ENCODE data around the gene NFIX.

The NFIX gene

GRCh38 chr19:13133241-13133870, 138.1 kb downstream of the NFIX start:
- H3K4me1 ChIP-seq (ENCODE audit: insufficient read depth, low read length): no peaks in the 10 kb centered on the region

DNA sequence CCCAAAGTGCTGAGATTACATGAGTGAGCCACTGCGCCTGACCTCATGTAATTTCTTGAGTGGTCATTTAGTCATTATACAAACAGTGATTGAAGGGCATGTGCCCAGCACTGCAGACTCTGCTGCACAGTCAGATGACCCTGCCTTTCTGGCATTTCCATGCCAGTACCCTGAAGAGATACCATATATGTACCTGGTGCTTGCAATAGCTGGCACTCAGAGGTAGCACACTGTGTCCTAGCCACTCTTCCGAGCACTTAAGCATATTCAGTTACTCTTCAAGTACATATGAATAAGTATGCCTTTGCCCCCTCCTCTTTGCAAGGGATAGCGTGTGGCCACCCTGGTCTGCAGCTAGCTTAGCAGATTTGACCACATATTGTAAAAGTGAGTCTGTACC, 139.4 kb downstream of the NFIX start:
- Histone ChIP-seq H3K9ac (ENCODE audit: low read depth, low read length) (no peak overlapping the region), H3K4me1 (ENCODE audit: insufficient read depth, low read length) (no peaks in the 10 kb centered on the region), H3K9me3 (ENCODE audit: control insufficient read depth, insufficient read depth, low read length) (no peaks in the 10 kb centered on the region), H3K36me3 (ENCODE audit: insufficient read depth, low read length) (peaks cover 15% of the 10 kb centered on the region)

More at GRCh38 chr19:13133241-13133870, 138.1 kb downstream of the NFIX start:
- peaks cover 15% of the 10 kb centered on the region for H3K36me3 ChIP-seq (ENCODE audit: insufficient read depth, low read length)
- no peak overlapping the region for H3K9ac ChIP-seq (ENCODE audit: low read depth, low read length)
- H3K9me3 ChIP-seq (ENCODE audit: control insufficient read depth, insufficient read depth, low read length): no peaks in the 10 kb centered on the region

DNA sequence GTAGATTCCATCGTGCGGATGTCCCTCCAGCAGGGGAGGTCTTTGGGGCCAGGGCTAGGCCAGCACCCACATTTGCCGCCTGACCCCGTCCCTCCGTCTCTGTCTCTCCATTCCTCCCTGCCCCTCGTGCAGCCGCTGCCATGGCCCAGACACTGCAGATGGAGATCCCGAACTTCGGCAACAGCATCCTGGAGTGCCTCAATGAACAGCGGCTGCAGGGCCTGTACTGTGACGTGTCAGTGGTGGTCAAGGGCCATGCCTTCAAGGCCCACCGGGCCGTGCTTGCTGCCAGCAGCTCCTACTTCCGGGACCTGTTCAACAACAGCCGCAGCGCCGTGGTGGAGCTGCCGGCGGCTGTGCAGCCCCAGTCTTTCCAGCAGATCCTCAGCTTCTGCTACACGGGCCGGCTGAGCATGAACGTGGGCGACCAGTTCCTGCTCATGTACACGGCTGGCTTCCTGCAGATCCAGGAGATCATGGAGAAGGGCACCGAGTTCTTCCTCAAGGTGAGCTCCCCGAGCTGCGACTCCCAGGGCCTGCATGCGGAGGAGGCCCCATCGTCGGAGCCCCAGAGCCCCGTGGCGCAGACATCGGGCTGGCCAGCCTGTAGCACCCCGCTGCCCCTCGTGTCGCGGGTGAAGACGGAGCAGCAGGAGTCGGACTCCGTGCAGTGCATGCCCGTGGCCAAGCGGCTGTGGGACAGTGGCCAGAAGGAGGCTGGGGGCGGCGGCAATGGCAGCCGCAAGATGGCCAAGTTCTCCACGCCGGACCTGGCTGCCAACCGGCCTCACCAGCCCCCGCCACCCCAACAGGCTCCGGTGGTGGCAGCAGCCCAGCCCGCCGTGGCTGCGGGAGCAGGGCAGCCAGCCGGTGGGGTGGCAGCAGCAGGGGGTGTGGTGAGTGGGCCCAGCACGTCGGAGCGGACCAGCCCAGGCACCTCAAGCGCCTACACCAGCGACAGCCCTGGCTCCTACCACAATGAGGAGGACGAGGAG, 140.1 kb downstream of the NFIX start:
- H3K4me1 ChIP-seq (ENCODE audit: insufficient read depth, low read length): no peaks in the 10 kb centered on the region
- H3K9ac ChIP-seq (ENCODE audit: low read depth, low read length): no peak overlapping the region
- no peaks in the 10 kb centered on the region for H3K9me3 ChIP-seq (ENCODE audit: control insufficient read depth, insufficient read depth, low read length)
- peaks cover 15% of the 10 kb centered on the region for H3K36me3 ChIP-seq (ENCODE audit: insufficient read depth, low read length)

GRCh38 chr19:13137290-13137794, 142.1 kb downstream of the NFIX start:
- H3K4me1 ChIP-seq (ENCODE audit: insufficient read depth, low read length): no peaks in the 10 kb centered on the region
- H3K9ac ChIP-seq (ENCODE audit: low read depth, low read length): no peak overlapping the region
- no peaks in the 10 kb centered on the region for H3K9me3 ChIP-seq (ENCODE audit: control insufficient read depth, insufficient read depth, low read length)
- peaks cover 15% of the 10 kb centered on the region for H3K36me3 ChIP-seq (ENCODE audit: insufficient read depth, low read length)

DNA sequence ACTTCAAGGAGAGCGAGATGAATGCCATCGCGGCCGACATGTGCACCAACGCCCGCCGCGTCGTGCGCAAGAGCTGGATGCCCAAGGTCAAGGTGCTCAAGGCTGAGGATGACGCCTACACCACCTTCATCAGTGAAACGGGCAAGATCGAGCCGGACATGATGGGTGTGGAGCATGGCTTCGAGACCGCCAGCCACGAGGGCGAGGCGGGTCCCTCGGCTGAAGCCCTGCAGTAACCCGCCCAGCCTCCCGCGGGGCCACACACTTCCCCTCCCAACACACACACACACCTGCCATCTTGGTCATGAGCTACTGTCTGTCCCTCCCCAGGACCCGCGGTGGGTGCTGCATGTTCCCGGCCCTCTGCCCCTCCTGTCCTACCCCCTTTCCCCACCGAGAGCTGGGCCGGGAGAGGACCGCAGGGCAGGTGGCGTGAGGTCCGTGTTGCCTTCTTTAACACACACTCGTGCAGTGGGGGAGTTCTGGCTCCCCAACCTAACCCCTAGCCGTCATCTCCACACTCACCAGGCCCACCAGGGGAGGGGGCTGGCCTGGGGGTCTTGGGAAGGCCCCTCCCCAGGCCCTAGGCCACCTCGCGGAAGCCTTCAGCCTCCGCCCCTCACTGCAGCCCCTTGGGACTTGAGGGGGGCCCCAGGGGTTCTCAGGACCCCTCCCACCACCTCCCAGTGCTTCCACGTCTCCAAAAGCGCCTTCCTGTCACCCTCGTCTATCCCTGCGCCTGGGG, 143.1 kb downstream of the NFIX start:
- H3K36me3 ChIP-seq (ENCODE audit: insufficient read depth, low read length): peaks cover 15% of the 10 kb centered on the region
- no peak overlapping the region for H3K9ac ChIP-seq (ENCODE audit: low read depth, low read length)
- H3K9me3 ChIP-seq (ENCODE audit: control insufficient read depth, insufficient read depth, low read length): no peaks in the 10 kb centered on the region
- no peaks in the 10 kb centered on the region; the same call in 1 of the 2 replicates for H3K4me1 ChIP-seq (ENCODE audit: insufficient read depth, low read length)

GRCh38 chr19:13138916-13139198, 143.6 kb downstream of the NFIX start:
- Histone ChIP-seq H3K36me3 (ENCODE audit: insufficient read depth, low read length) (peaks cover 11% of the 10 kb centered on the region), H3K9ac (ENCODE audit: low read depth, low read length) (no peak overlapping the region), H3K4me1 (ENCODE audit: insufficient read depth, low read length) (no peaks in the 10 kb centered on the region; the same call in 1 of the 2 replicates), H3K9me3 (ENCODE audit: control insufficient read depth, insufficient read depth, low read length) (no peaks in the 10 kb centered on the region)

DNA sequence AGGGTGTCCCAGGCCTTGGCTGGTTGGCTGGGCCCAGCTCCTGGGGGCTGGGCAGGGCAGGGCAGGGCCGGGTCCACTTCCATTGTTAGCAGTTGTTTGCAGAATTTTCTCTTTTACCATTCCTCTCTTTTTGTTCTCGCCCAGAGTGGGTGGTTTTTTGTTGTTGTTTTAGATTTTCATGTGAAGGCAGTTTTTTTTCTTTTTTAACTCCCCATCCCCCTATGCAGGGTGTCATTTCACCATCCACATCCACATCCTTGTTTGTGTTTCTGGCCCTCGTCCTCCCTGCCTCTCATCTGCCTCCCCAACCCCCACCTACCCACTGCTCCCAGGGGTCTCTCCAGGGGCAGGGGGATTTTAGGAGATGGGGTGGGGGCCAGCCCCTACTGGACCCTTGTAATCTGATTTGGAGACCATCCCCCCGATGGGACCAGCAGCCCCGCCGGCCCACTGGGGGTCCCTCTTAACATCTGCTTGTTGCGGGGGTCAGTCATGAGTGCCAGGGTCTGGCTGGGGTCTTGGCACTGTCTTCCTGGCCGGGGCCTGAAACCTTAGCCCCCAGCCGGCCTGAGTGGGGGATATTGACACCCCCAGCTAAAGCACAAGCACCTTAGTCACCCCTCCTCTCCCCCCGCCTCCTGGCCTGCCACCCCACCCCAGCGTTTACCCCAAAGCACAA, 144.5 kb downstream of the NFIX start:
- no peaks in the 10 kb centered on the region; the same call in 1 of the 2 replicates for H3K4me1 ChIP-seq (ENCODE audit: insufficient read depth, low read length)
- H3K9ac ChIP-seq (ENCODE audit: low read depth, low read length): no peak overlapping the region
- H3K36me3 ChIP-seq (ENCODE audit: insufficient read depth, low read length): peaks cover 11% of the 10 kb centered on the region
- H3K9me3 ChIP-seq (ENCODE audit: control insufficient read depth, insufficient read depth, low read length): no peaks in the 10 kb centered on the region

GRCh38 chr19:13146763-13147563, 151.7 kb downstream of the NFIX start:
- Histone ChIP-seq H3K4me1 (ENCODE audit: insufficient read depth, low read length) (no peaks in the 10 kb centered on the region; the same call in 1 of the 2 replicates), H3K36me3 (ENCODE audit: insufficient read depth, low read length) (no peaks in the 10 kb centered on the region), H3K9me3 (ENCODE audit: control insufficient read depth, insufficient read depth, low read length) (no peaks in the 10 kb centered on the region), H3K9ac (ENCODE audit: low read depth, low read length) (no peak overlapping the region)
